Stimulated activated naive CD8-positive, alpha-beta T cell treated with anti-CD3 and anti-CD28 coated beads, Interleukin-15, Interleukin-2, amounts not matched to agents 100 ng/mL and 50 ng/mL, for 24 hours (primary cell): ENCODE measurements around the gene TNFRSF11A.

Experiments
- H3K27ac Mint-ChIP-seq: one replicate; pipeline ENCODE4 v1.8.0; 2021; ENCODE audit warnings: mild to moderate bottlenecking, mixed read lengths
- H3K27me3 Mint-ChIP-seq: one replicate; pipeline ENCODE4 v1.8.0; 2021; ENCODE audit warnings: mixed read lengths
- H3K36me3 Mint-ChIP-seq: one replicate; pipeline ENCODE4 v1.8.0; 2021; ENCODE audit warnings: low read depth, mixed read lengths
- H3K4me1 Mint-ChIP-seq: one replicate; pipeline ENCODE4 v1.8.0; 2021; ENCODE audit warnings: low read depth, mixed read lengths
- H3K4me3 Mint-ChIP-seq: one replicate; pipeline ENCODE4 v1.8.0; 2021; ENCODE audit warnings: mild to moderate bottlenecking, mixed read lengths
- H3K9me3 Mint-ChIP-seq: one replicate; pipeline ENCODE4 v1.8.0; 2021; ENCODE audit warnings: mixed read lengths

Gene TNFRSF11A

DNA sequence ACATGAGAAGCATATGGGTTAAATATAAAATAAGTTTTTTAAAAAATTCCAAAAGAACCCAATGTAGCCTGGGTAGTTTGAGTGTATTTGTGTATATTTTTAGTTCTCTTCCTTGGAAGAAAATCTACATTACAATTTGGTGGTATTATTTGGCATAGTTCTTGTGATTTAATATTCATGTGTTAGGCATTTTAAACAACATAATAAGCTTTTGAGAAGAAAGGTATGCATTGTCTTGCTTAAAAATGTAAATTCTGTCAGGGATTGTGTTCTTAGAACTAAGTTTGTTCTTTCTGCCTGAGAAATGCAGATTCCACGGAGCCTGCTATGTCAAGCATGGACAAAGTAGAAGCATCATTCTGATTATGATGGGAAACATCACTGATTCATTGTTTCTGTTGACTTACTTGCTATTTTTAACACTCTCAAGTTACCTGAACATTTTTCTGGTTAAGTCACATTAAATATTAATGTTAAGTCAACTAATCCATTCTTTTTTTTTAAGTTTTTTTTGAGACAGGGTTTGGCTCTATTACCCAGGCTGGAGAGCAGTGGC is 49.4 kb downstream of the TNFRSF11A start:
- no peak overlapping the region for H3K27ac Mint-ChIP-seq
- H3K27me3 Mint-ChIP-seq, result no peaks in the 10 kb centered on the region
- H3K4me3 Mint-ChIP-seq, result no peak overlapping the region

DNA sequence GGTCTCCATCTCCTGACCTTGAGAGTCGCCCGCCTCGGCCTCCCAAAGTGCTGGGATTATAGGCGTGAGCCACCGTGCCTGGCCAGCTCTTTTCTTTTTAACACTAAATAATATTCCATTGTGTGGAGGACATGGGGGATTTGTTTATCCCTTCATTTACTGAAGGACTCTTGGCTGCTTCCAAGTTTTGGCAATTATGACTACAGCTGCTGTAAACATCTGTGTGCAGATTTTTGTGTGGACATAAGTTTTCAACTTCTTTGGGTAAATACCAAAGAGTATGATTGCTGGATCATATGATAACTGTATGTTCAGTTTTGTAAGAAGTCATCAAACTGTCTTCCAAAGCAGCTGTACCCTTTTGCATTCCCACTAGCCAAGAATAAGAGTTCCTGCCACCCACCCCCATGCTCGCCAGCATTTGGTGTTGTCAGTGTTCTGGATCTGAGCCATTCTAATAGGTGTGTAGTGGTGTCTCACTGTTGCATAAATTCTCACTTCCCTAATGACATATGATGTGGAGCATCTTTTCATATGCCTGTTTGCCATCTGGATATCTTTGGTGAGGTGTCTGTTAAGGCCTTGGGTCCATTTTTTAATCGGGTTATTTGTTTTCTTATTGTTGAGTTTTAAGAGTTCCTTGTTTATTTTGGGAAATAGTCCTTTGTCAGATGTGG is 52.2 kb downstream of the TNFRSF11A start:
- no peak overlapping the region for H3K27ac Mint-ChIP-seq
- peaks cover under 1% of the 10 kb centered on the region for H3K9me3 Mint-ChIP-seq
- no peak overlapping the region for H3K4me3 Mint-ChIP-seq
- no peaks in the 10 kb centered on the region for H3K27me3 Mint-ChIP-seq
- no peaks in the 10 kb centered on the region for H3K4me1 Mint-ChIP-seq
- no peaks in the 10 kb centered on the region for H3K36me3 Mint-ChIP-seq

More for the DNA sequence above, 49.4 kb downstream of the TNFRSF11A start:
- Mint-ChIP-seq H3K9me3 (no peaks in the 10 kb centered on the region), H3K4me1 (no peaks in the 10 kb centered on the region), H3K36me3 (no peaks in the 10 kb centered on the region)

DNA sequence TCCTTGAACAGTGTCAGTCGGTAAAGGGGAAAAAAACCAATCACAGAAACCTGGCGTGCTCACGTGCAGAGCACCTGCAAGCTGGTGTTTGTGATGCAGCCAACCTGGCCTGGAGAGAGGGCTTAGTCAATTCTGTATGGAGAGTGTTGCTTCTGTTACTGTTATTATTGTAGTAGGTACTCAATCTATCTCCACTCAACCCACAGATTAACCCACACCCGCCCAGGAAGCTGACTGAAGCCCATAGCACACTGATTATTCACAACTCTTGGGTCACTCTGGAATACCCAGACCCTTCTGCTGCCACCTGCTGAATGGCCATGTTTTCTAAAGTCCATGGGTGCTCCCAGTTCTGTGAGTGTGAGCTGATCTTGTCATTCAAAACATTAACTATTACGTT is 53.9 kb downstream of the TNFRSF11A start:
- Mint-ChIP-seq H3K9me3 (peaks cover 6% of the 10 kb centered on the region), H3K4me3 (no peak overlapping the region), H3K27me3 (no peaks in the 10 kb centered on the region), H3K36me3 (no peaks in the 10 kb centered on the region), H3K4me1 (no peaks in the 10 kb centered on the region), H3K27ac (no peak overlapping the region)

DNA sequence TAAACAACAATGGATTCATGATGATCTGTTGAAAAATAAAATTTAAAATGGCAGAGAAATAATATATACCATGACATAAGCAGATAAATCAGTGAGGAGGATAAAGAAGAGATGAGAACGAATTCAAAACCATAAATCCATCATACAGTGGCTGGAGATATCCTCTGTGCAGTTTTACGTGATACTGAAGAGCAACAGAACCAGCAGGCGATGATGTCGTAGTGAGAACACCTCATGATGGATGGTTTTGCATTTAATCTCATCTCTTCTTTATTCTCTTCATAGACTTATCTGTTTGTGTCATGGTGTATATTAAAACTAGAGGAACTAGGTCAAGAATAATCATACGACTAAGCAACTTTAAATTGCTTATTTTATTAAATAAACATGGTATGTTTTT is 56.3 kb downstream of the TNFRSF11A start:
- no peak overlapping the region for H3K4me3 Mint-ChIP-seq
- H3K36me3 Mint-ChIP-seq, result no peaks in the 10 kb centered on the region
- no peak overlapping the region for H3K27ac Mint-ChIP-seq
- H3K9me3 Mint-ChIP-seq, result peaks cover 6% of the 10 kb centered on the region
- H3K4me1 Mint-ChIP-seq, result no peaks in the 10 kb centered on the region
- no peaks in the 10 kb centered on the region for H3K27me3 Mint-ChIP-seq

DNA sequence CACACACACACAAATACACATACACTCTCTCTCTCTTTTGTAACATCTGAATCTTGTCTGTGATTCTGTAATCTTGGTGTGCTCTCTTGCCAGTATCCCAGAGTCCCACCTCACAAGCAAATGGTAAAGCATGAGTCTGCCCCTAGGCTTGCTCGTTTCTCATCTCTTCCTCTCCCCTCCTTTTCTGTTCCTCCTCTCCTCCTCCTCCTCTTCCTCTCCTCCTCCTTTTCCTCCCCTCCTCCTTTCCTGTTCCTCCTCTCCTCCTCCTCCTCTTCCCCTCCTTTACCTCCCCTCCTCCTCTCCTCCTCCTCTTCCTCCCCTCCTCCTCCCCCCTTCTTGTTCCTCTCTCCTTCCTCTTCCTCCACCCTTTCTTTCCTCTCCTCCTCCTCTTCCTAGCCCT is 59.0 kb downstream of the TNFRSF11A start:
- H3K27ac Mint-ChIP-seq, result no peak overlapping the region
- no peaks in the 10 kb centered on the region for H3K27me3 Mint-ChIP-seq

DNA sequence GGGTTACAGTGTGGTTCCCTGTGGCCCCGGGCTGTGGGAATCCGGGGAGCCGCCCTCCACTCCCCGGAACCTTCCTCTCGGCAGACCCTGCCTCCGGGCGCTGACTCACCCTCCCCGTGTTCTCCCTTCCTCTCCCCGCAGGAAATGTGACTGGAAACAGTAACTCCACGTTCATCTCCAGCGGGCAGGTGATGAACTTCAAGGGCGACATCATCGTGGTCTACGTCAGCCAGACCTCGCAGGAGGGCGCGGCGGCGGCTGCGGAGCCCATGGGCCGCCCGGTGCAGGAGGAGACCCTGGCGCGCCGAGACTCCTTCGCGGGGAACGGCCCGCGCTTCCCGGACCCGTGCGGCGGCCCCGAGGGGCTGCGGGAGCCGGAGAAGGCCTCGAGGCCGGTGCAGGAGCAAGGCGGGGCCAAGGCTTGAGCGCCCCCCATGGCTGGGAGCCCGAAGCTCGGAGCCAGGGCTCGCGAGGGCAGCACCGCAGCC is 59.5 kb downstream of the TNFRSF11A start:
- no peak overlapping the region for H3K4me3 Mint-ChIP-seq
- H3K36me3 Mint-ChIP-seq, result no peaks in the 10 kb centered on the region
- H3K4me1 Mint-ChIP-seq, result no peaks in the 10 kb centered on the region
- H3K9me3 Mint-ChIP-seq, result peaks cover 6% of the 10 kb centered on the region
- no peak overlapping the region for H3K27ac Mint-ChIP-seq
- H3K27me3 Mint-ChIP-seq, result no peaks in the 10 kb centered on the region

More for the DNA sequence above, 59.0 kb downstream of the TNFRSF11A start:
- H3K9me3 Mint-ChIP-seq, result peaks cover 6% of the 10 kb centered on the region
- no peak overlapping the region for H3K4me3 Mint-ChIP-seq
- no peaks in the 10 kb centered on the region for H3K4me1 Mint-ChIP-seq
- H3K36me3 Mint-ChIP-seq, result no peaks in the 10 kb centered on the region

DNA sequence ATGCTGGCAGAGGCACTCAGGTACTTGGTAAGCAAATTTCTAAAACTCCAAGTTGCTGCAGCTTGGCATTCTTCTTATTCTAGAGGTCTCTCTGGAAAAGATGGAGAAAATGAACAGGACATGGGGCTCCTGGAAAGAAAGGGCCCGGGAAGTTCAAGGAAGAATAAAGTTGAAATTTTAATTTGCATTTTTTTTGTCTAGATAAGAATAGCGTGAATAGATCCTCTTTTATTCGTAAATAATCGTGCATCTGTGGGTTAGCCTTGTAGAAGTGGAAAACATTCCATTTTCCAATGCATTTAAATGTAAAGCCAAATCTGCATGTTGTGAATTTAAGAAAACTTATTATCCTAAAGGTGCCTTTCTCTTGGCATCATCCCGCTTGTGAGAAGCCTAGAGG is 61.0 kb downstream of the TNFRSF11A start:
- H3K36me3 Mint-ChIP-seq, result peaks cover 4% of the 10 kb centered on the region

DNA sequence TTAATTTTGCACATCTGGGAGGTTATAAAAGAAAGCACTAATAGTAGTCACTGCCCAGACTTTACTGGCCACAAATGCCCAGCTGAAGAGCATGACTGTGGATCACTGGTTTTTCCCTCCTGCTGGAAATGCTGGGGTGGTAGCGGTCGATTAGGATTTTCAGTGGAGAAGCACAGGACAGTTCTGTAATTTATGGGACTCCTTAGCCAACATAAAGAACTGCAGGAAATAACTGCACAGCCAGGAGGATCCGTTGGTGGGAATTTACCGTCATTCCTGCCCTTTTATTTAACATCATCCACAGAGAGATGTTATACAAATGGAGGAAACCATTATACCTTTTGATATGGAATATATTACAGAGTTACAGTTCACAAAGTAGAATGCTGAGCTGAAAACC is 61.5 kb downstream of the TNFRSF11A start:
- no peaks in the 10 kb centered on the region for H3K4me1 Mint-ChIP-seq
- no peaks in the 10 kb centered on the region for H3K27me3 Mint-ChIP-seq
- peaks cover 4% of the 10 kb centered on the region for H3K36me3 Mint-ChIP-seq
- H3K27ac Mint-ChIP-seq, result no peak overlapping the region
- H3K4me3 Mint-ChIP-seq, result no peak overlapping the region
- peaks cover 9% of the 10 kb centered on the region for H3K9me3 Mint-ChIP-seq

More for the DNA sequence above, 61.0 kb downstream of the TNFRSF11A start:
- H3K27ac Mint-ChIP-seq, result no peak overlapping the region
- H3K9me3 Mint-ChIP-seq, result peaks cover 9% of the 10 kb centered on the region
- no peaks in the 10 kb centered on the region for H3K27me3 Mint-ChIP-seq
- H3K4me3 Mint-ChIP-seq, result no peak overlapping the region
- no peaks in the 10 kb centered on the region for H3K4me1 Mint-ChIP-seq

DNA sequence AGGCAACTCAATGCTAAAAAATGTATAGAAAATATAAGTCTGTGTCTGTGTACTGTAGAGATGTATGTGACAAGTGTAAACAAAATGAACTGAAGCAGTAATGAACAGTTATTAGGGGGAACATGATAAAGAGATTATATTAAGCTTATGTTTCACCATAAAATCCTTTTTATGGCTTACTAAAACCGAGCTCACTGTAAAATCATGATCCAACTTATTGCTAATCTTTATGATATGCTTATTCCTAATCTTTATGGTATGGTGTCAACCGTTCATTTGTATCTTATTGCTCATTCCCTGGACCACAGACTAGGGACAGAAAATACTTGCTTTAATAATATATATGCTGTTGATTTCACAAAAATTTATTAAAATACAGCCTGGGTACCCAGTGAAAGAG is 62.1 kb downstream of the TNFRSF11A start:
- Mint-ChIP-seq H3K9me3 (peaks cover 9% of the 10 kb centered on the region), H3K36me3 (peaks cover 4% of the 10 kb centered on the region)

DNA sequence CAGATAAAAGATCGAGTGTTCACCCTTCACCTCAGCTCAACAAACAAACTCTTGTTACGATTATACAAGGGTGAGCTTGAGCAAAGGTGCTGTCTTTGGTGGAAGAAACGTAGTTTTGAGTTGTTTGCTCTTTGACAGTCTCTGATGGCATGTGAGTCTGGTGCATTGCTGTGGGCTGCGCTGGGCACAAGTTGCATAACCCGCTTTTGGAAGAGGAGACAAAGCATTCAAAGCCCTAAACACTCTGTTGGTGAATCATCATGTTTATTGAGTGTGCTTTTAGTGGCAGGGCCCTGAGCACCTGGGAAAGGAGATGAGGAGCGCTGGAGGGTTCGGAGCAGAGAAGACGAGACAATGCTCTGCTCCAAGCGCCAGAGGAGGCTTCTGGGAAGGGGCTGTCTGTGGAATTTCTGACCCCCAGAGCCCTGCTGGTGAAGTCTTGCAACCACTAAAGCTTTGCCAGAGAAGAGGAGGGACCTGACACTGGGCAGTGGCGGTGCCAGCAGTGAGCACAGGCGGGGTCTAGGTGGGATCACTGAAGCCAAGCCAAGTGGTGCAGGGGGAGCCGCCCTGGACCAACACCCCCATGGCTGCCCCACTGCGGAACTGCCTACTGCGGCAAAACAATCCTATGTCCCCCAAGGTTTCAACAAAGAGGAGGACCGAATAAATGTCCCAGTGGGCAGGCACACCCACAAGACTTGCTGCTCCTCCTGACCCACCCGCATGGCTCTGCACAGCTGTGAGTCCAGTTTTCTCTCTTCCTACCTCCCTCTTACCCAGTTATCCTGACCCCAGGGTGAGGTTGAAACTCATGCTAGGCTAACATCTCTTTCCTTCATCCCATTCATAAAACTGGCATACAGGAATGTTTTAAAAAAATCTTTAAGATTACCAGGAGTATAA is 64.0 kb downstream of the TNFRSF11A start:
- Mint-ChIP-seq H3K4me3 (no peak overlapping the region), H3K36me3 (peaks cover 4% of the 10 kb centered on the region), H3K9me3 (peaks cover 4% of the 10 kb centered on the region), H3K27ac (no peak overlapping the region), H3K4me1 (no peaks in the 10 kb centered on the region), H3K27me3 (peaks cover 2% of the 10 kb centered on the region)

More for the DNA sequence above, 62.1 kb downstream of the TNFRSF11A start:
- H3K4me3 Mint-ChIP-seq, result no peak overlapping the region
- no peaks in the 10 kb centered on the region for H3K27me3 Mint-ChIP-seq
- no peaks in the 10 kb centered on the region for H3K4me1 Mint-ChIP-seq
- H3K27ac Mint-ChIP-seq, result no peak overlapping the region

DNA sequence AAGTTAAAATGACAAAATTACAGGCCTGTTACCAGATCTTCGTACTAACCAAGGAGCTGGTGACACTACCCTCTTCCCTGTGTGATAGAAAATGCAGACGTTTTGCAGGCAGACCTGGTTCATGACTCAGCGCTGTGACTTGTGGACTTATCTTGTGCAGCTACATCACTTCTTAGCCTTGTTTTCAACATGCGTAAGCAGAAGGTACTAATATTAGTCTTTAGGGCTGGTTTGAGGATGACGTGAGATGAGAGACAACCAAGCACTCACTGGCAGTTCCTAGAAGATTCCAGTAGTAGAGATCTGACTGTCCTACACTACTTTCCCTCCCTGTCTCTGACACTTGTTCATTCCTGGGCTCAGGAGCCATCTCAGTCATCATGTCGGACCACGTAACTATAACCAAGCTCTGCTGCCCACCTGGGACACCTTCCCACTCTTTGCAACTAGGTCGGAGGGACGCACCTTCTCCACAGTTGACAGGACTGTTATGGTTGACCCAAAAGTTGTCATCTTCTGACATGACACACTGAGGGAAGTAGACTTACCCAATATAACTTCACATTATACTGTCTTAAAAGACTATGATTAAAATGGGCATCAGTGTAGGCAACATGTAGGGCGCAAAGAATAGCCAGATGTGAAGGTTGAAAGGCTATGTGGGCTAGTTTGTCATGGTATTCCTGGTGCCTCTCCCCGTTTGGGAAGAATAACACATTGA is 64.8 kb downstream of the TNFRSF11A start:
- Mint-ChIP-seq H3K27ac (no peak overlapping the region), H3K4me1 (no peaks in the 10 kb centered on the region), H3K4me3 (no peak overlapping the region), H3K27me3 (peaks cover 3% of the 10 kb centered on the region), H3K36me3 (peaks cover 4% of the 10 kb centered on the region), H3K9me3 (peaks cover 4% of the 10 kb centered on the region)

DNA sequence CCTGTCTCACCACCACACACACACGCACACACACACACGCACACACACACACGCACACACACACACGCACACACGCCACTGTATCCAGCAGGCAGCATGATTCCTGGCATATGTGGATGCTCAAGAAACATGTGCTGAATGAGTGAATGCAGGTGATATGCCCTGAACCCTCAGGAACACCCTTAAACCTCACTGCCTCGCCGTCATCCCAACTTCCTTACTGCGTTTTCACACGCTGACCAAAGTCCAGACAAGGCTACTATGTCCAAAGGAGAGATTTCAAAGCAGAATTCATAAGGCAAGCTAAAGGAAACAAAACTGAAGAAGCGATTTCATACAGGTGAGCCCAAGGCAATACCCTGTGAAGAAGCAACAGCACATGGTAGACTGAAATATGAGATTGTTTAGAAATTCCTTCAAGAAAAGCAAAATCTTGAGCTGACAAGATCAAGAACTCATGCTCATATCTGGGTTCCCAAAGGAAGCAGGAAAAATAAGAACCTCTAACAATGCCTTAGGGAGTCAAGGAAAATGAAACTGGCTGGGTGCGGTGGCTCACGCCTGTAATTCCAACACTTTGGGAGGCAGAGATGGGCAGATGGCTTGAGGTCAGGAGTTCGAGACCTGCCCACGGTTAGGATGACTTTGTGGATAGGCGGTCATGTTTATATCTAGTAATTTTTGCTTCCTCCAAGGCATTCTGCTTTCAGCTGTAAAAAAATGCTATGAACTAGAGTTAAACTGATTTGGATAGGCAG is 69.1 kb downstream of the TNFRSF11A start:
- Mint-ChIP-seq H3K4me3 (no peak overlapping the region), H3K36me3 (peaks cover 4% of the 10 kb centered on the region), H3K27me3 (peaks cover 3% of the 10 kb centered on the region), H3K4me1 (peaks cover 7% of the 10 kb centered on the region), H3K27ac (no peak overlapping the region), H3K9me3 (peaks cover 4% of the 10 kb centered on the region)

DNA sequence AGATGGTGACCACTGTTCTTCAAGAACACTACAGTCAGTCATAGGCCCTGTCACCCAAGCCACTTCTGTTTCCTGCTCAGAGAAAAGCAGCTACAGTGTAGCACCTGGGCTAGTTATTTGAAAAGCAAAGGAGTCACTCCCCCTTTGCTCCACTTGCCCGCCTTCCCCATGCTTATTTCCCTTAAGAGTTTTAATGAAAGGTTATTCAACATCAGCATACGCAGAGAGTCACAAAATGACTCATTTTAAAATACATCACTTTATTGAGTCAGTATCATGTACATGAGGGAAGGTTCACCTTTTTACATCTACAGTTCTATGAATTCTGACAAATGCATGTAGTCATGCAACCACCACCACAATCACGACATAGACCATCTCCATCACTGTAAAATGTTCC is 71.3 kb downstream of the TNFRSF11A start:
- Mint-ChIP-seq H3K4me3 (no peak overlapping the region), H3K36me3 (no peaks in the 10 kb centered on the region), H3K27me3 (peaks cover 3% of the 10 kb centered on the region), H3K9me3 (no peaks in the 10 kb centered on the region), H3K4me1 (peaks cover 13% of the 10 kb centered on the region), H3K27ac (no peak overlapping the region)

DNA sequence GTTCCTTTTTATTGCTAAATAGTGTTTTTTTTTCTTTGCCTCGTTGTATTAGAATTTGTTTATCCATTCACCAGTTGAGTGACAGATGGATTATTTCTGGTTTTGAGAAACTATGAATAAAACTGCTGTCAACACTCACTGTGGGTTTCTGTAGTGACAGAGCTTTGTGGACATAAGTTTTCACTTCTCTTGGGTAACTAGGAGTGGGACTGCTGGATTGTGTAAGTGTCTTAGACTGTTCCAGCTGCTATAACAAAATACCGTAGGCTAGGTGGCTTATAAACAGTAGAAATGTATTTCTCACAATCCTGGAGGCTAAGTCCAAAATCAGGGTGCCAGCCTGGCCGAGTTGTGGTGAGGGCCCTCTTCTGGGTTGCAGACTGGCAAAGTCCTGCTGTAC is 71.9 kb downstream of the TNFRSF11A start:
- Mint-ChIP-seq H3K36me3 (no peaks in the 10 kb centered on the region), H3K27me3 (peaks cover 3% of the 10 kb centered on the region), H3K27ac (no peak overlapping the region), H3K4me1 (peaks cover 13% of the 10 kb centered on the region), H3K4me3 (no peak overlapping the region), H3K9me3 (no peaks in the 10 kb centered on the region)
